Ishikawa (cell line): ENCODE results near the gene DTNBP1.

Experiments
- CEBPB ChIP-seq: IDR thresholded peaks from 2 replicates; pipeline ENCODE4 v1.6.1; 2012
- CREB1 ChIP-seq: IDR thresholded peaks from 2 replicates; pipeline ENCODE4 v1.6.1; 2012; ENCODE audit warnings: low read depth
- EGR1 ChIP-seq: IDR thresholded peaks from 2 replicates; pipeline ENCODE4 v1.6.1; 2012
- EP300 ChIP-seq: IDR thresholded peaks from 2 replicates; pipeline ENCODE4 v1.6.1; 2012; ENCODE audit warnings: borderline replicate concordance
- FOXM1 ChIP-seq: IDR thresholded peaks from 2 replicates; pipeline ENCODE4 v1.6.1; 2012; ENCODE audit warnings: low read depth, borderline replicate concordance
- NFIC ChIP-seq: IDR thresholded peaks from 2 replicates; pipeline ENCODE4 v1.6.1; 2012
- RAD21 ChIP-seq: IDR thresholded peaks from 2 replicates; pipeline ENCODE4 v1.6.1; 2012; ENCODE audit warnings: low read depth
- TAF1 ChIP-seq: IDR thresholded peaks from 2 replicates; pipeline ENCODE4 v1.6.1; 2012; ENCODE audit warnings: low read depth, mild to moderate bottlenecking
- TCF12 ChIP-seq: IDR thresholded peaks from 2 replicates; pipeline ENCODE4 v1.6.1; 2012; ENCODE audit warnings: low read depth
- TEAD4 ChIP-seq: IDR thresholded peaks from 2 replicates; pipeline ENCODE4 v1.6.1; 2012
- YY1 ChIP-seq: IDR thresholded peaks from 2 replicates; pipeline ENCODE4 v1.6.1; 2012; ENCODE audit warnings: low read depth
- ZBTB7A ChIP-seq: IDR thresholded peaks from 2 replicates; pipeline ENCODE4 v1.6.1; 2012; ENCODE audit warnings: low read depth
- TF ChIP-seq, protein P1 (sequence below): IDR thresholded peaks from 2 replicates; pipeline ENCODE4 v1.6.1; 2012
- TF ChIP-seq, protein P2 (sequence below): IDR thresholded peaks from 2 replicates; pipeline ENCODE4 v1.6.1; 2012; ENCODE audit warnings: low read depth, mild to moderate bottlenecking
- TF ChIP-seq, protein P3 (sequence below): IDR thresholded peaks from 2 replicates; pipeline ENCODE4 v1.6.1; 2012

DTNBP1 gene

DNA sequence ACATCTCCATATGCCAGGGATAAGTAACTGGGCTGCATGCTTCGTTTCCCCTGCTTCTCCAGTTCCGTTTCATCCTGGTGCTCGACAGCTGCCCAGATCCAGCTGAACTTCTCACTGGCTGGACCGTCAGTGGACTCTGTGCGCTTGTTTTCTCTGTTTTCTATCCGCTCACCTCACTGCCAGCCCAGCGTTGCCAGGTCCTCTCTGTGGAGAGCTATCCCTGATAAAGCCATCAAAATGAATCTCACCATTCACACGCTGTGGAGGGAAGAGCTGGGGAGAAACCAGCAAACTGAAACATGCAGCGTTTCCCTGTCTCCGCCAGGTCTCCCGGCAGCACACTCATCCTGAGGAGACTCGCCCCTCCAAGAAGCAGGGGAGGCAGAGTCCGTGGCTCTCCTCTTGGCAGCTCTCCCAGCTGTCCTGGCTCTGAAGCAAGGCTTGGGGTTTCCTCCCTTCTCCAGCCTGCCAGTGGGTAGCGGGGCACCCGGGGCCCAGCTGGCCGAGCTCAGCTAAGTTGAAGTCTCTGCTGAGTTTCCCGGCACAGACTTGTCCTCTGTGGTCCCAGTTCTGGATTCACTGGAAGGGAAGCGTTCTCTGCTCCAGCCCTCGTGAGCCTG lies 160.9 kb downstream of the DTNBP1 start:
- TF ChIP-seq, protein P1, sequence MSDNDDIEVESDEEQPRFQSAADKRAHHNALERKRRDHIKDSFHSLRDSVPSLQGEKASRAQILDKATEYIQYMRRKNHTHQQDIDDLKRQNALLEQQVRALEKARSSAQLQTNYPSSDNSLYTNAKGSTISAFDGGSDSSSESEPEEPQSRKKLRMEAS = no peak
- TF ChIP-seq TAF1 (no peak), CEBPB (no peak), FOXM1 (no peak), EP300 (no peak), RAD21 (no peak), YY1 (no peak), NFIC (no peak), EGR1 (no peak), CREB1 (no peak), ZBTB7A (no peak), TEAD4 (no peak), TCF12 (no peak)
- TF ChIP-seq, protein P2, sequence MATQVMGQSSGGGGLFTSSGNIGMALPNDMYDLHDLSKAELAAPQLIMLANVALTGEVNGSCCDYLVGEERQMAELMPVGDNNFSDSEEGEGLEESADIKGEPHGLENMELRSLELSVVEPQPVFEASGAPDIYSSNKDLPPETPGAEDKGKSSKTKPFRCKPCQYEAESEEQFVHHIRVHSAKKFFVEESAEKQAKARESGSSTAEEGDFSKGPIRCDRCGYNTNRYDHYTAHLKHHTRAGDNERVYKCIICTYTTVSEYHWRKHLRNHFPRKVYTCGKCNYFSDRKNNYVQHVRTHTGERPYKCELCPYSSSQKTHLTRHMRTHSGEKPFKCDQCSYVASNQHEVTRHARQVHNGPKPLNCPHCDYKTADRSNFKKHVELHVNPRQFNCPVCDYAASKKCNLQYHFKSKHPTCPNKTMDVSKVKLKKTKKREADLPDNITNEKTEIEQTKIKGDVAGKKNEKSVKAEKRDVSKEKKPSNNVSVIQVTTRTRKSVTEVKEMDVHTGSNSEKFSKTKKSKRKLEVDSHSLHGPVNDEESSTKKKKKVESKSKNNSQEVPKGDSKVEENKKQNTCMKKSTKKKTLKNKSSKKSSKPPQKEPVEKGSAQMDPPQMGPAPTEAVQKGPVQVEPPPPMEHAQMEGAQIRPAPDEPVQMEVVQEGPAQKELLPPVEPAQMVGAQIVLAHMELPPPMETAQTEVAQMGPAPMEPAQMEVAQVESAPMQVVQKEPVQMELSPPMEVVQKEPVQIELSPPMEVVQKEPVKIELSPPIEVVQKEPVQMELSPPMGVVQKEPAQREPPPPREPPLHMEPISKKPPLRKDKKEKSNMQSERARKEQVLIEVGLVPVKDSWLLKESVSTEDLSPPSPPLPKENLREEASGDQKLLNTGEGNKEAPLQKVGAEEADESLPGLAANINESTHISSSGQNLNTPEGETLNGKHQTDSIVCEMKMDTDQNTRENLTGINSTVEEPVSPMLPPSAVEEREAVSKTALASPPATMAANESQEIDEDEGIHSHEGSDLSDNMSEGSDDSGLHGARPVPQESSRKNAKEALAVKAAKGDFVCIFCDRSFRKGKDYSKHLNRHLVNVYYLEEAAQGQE = no peak
- TF ChIP-seq, protein P3, sequence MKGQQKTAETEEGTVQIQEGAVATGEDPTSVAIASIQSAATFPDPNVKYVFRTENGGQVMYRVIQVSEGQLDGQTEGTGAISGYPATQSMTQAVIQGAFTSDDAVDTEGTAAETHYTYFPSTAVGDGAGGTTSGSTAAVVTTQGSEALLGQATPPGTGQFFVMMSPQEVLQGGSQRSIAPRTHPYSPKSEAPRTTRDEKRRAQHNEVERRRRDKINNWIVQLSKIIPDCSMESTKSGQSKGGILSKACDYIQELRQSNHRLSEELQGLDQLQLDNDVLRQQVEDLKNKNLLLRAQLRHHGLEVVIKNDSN = no peak

DNA sequence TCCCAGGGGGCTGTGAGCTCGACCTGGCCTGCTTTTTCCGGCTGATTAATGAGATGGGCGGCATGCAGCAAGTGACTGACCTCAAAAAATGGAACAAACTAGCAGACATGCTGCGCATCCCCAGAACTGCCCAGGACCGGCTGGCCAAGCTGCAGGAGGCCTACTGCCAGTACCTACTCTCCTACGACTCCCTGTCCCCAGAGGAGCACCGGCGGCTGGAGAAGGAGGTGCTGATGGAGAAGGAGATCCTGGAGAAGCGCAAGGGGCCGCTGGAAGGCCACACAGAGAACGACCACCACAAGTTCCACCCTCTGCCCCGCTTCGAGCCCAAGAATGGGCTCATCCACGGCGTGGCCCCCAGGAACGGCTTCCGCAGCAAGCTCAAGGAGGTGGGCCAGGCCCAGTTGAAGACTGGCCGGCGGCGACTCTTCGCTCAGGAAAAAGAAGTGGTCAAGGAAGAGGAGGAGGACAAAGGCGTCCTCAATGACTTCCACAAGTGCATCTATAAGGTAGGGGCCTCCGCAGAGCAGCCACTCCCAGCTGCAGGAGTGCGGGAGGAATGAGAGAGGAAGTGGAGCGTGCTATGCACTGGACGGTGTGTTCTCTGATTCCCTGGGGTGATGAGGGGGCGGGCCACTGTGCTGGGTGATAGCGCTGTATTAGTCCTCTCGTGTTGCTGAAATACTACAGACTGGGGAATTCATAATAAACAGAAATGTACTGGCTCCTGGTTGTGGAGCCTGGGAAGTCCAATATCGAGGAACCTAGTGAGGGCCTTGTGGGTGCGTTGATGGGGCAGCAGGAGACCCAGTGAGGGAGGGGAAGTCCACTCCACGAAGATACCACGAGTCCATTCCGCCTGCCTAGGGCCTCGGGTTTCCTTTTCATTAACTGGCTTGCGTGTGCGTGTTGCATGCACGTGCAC lies 161.7 kb downstream of the DTNBP1 start:
- TF ChIP-seq YY1 (no peak), RAD21 (no peak), TEAD4 (no peak)
- TF ChIP-seq, protein P3 = no peak
- TF ChIP-seq, protein P1 = no peak

DNA sequence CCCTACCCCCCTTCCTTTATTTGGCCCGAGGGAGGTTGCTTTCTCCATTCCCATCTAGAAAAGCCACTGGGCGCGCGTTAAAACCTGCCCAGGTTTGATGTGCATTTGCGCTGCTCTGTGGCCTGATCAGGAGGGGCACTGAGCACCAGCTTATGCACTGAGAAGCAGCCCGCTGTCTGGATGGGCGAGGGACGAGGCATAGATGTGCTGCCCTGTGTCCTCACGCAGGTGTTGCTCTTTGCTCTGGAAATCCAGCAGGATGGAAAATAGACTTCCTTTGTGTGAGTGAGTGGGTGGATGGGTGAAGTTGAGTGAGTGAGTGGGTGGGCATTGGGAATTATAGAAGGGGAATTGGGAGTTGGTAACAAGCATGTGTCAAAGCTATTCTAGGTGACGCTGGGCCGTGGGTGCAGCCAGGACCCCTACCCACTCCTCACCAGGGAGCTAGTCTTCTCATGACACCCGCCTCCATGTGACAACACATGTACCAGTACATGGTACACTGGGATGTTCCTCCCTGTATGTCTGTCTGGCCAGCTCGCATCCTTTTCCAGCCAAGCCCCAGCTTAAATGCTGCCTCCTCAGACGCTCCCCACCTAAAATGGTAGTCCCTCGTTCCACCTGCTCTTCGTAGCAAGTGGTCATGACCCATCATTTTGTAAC lies 162.6 kb downstream of the DTNBP1 start:
- TF ChIP-seq CEBPB (no peak), EGR1 (no peak), RAD21 (no peak), NFIC (no peak), YY1 (no peak), TCF12 (no peak), EP300 (no peak), TAF1 (no peak), FOXM1 (no peak), TEAD4 (no peak), CREB1 (no peak), ZBTB7A (no peak)
- TF ChIP-seq, protein P2 = no peak
- TF ChIP-seq, protein P1 = no peak
- TF ChIP-seq, protein P3 = no peak

DNA sequence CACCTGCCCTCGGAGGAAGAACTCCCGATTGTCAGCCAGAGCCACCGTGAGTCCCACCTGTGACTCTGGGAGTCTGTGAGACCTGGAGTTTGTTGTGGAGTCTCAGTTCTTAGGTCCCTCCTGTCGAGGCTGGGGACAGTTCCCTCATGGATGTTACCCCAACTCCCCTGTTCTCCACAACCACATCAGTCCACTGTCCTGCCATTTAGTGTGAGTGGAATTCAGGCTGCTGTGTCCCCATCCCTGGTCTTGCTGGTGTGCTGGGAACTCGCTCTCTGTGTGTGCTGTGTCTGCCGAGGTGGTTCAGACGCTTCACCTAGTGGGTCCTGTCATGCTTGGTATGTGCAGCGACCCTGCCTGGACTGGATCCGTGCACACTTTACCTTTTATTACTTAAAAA lies 163.2 kb downstream of the DTNBP1 start:
- TF ChIP-seq CEBPB (no peak), NFIC (no peak), TAF1 (no peak), RAD21 (no peak), CREB1 (no peak), TCF12 (no peak), FOXM1 (no peak), ZBTB7A (no peak), EGR1 (no peak), YY1 (no peak), EP300 (no peak), TEAD4 (no peak)
- TF ChIP-seq, protein P1 = no peak
- TF ChIP-seq, protein P3 = no peak
- TF ChIP-seq, protein P2 = no peak
